Breast epithelium (tissue), 3 donors: Measurements from ENCODE around the gene LSM10.

ENCODE experiments used
- POLR2A ChIP-seq: fragments of 450-650 bp; IDR thresholded peaks from one replicate; pipeline ENCODE4 v1.6.1; 2016; ENCODE audit warnings: antibody characterized with exemption, mild to moderate bottlenecking, moderate library complexity
- POLR2AphosphoS5 ChIP-seq, 3 donors: sonication (generic); formaldehyde crosslinking; IDR thresholded peaks; one replicate each; pipeline ENCODE4 v1.6.1; 2017; ENCODE audit warnings: antibody characterized with exemption in 3 of 3
- TF ChIP-seq, protein P1 (sequence below), 3 donors: fragments of 450-650 bp; IDR thresholded peaks; one replicate each; pipeline ENCODE4 v1.5.1; 2016 to 2017; ENCODE audit warnings: antibody characterized with exemption in 3 of 3, mild to moderate bottlenecking in 3 of 3, moderate library complexity in 3 of 3

DNA sequence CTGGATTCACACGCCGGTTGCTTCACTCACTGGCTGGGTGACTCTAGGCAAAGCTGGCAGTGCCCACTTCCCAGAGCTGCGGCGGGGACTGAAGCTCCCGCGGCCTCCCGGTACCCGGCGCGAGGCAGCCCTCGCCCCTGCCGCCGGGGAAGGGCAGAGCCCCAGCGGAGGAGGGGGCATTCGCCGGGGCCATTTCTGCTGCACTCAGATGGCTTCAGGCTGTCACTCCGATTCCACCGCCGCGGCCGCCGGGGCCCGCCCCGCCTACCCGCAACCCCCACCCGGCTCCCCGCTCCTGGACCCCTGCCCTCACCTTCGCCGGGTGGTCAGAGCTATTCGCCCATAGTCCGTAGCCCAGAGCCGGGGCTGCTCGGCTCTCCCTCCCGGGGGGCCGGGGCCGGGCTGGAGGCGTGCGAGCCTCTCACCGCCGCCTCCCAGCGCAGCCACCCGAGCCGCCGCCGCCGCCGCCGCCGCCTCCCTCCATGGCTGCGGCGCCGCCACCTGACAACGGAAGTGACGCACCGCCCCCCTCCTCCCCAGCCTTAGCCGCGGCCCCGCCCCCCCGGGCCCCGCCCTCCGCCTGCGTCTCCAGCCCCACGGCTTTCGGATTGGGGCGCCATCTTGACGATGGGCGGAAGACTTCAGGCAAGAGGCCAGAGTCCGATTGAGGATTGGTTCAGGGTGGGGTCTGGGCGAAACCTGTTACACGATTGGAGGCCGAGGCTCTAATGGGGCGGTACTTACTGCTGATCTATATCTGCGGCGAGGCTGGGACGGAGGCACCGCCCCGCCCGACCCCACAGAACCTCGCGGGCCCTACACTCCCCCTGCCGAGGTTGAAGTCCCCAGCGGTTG, 12.1 kb downstream of the LSM10 start, which contains the start of gene STK40:
- peak in 1 of 3 donors; percentile 69 for TF ChIP-seq POLR2AphosphoS5 (IDR thresholded peaks at IDR 0.05)
- TF ChIP-seq, protein P1, sequence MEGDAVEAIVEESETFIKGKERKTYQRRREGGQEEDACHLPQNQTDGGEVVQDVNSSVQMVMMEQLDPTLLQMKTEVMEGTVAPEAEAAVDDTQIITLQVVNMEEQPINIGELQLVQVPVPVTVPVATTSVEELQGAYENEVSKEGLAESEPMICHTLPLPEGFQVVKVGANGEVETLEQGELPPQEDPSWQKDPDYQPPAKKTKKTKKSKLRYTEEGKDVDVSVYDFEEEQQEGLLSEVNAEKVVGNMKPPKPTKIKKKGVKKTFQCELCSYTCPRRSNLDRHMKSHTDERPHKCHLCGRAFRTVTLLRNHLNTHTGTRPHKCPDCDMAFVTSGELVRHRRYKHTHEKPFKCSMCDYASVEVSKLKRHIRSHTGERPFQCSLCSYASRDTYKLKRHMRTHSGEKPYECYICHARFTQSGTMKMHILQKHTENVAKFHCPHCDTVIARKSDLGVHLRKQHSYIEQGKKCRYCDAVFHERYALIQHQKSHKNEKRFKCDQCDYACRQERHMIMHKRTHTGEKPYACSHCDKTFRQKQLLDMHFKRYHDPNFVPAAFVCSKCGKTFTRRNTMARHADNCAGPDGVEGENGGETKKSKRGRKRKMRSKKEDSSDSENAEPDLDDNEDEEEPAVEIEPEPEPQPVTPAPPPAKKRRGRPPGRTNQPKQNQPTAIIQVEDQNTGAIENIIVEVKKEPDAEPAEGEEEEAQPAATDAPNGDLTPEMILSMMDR (IDR thresholded peaks at IDR 0.05) = no peak
- no peak for TF ChIP-seq POLR2A
